OCI-LY7 (cell line): ENCODE measurements around the gene SEC11A. TPM values are rescaled to one million over a fixed set of nuclear protein-coding genes. Genes with fewer than 3 reads are reported as not detected.

Source experiments
- BruUV-seq: library from RNA; stranded (reverse); fragments of 400-500 nt; replicated peaks from 2 replicates; lab custom pipeline; 2021; lab: Mats Ljungman, UMichigan
- CTCF ChIA-PET: fragments of 300-600 bp; sonication (Branson Sonifier 250); formaldehyde crosslinking; loops from one replicate; lab custom pipeline; 2022; ENCODE audit warnings: antibody characterized with exemption; ENCODE audit not compliant: unreplicated experiment; lab: Charles Lee
- POLR2A ChIA-PET: fragments of 300-600 bp; sonication (Branson Sonifier 250); formaldehyde crosslinking; loops from one replicate; lab custom pipeline; 2022; ENCODE audit warnings: antibody characterized with exemption; lab: Charles Lee
- DNase-seq: peaks from one replicate; pipeline ENCODE4 v3.0.0-alpha.2; 2015; ENCODE audit warnings: low spot score
- H2AFZ ChIP-seq: fragments of 200-600 bp; sonication (generic), shearing (Covaris generic); 2 replicates; pipeline ENCODE4 v1.6.1; 2014; ENCODE audit warnings: mild to moderate bottlenecking, antibody characterized with exemption, low read length, moderate library complexity
- H3K27ac ChIP-seq: fragments of 200-600 bp; sonication (generic); 2 replicates; pipeline ENCODE4 v1.5.1; 2014; ENCODE audit warnings: mixed run types, low read depth, mild to moderate bottlenecking, moderate library complexity, low read length, inconsistent platforms; ENCODE audit not compliant: poor library complexity, severe bottlenecking
- H3K36me3 ChIP-seq: fragments of 200-600 bp; sonication (generic); 2 replicates; pipeline ENCODE4 v1.6.1; 2014; ENCODE audit warnings: mild to moderate bottlenecking, antibody characterized with exemption, low read length, moderate library complexity, mixed read lengths; ENCODE audit not compliant: insufficient read depth
- H3K4me1 ChIP-seq: fragments of 200-600 bp; sonication (generic); 2 replicates; pipeline ENCODE4 v1.5.1; 2014; ENCODE audit warnings: mild to moderate bottlenecking, low read length; ENCODE audit not compliant: insufficient read depth, poor library complexity, severe bottlenecking
- H3K4me2 ChIP-seq: fragments of 200-600 bp; sonication (generic); 2 replicates; pipeline ENCODE4 v1.6.1; 2014; ENCODE audit warnings: mild to moderate bottlenecking, low read length
- H3K4me3 ChIP-seq: fragments of 200-600 bp; sonication (generic); 2 replicates; pipeline ENCODE4 v1.5.1; 2014; ENCODE audit warnings: mild to moderate bottlenecking, low read depth, low read length; ENCODE audit not compliant: poor library complexity, severe bottlenecking
- H3K79me2 ChIP-seq: fragments of 200-600 bp; sonication (generic); 2 replicates; pipeline ENCODE4 v1.6.1; 2016; ENCODE audit warnings: low read depth, mild to moderate bottlenecking, low read length, moderate library complexity, mixed read lengths; ENCODE audit not compliant: insufficient read depth
- H3K9me2 ChIP-seq: fragments of 200-600 bp; sonication (generic); 2 replicates; pipeline ENCODE4 v1.6.1; 2016; ENCODE audit warnings: mild to moderate bottlenecking, low read length, mixed read lengths; ENCODE audit not compliant: insufficient read depth
- H3K9me3 ChIP-seq: fragments of 200-600 bp; sonication (generic); 2 replicates; pipeline ENCODE4 v1.6.1; 2014; ENCODE audit warnings: mild to moderate bottlenecking, mixed run types, low read length, mixed read lengths
- H4K20me1 ChIP-seq: fragments of 200-600 bp; sonication (generic); 2 replicates; pipeline ENCODE4 v1.6.1; 2014; ENCODE audit warnings: mild to moderate bottlenecking, antibody characterized with exemption, low read length, moderate library complexity, mixed read lengths; ENCODE audit not compliant: insufficient read depth
- CTCF ChIP-seq: fragments of 200-600 bp; sonication (generic); conservative IDR thresholded peaks from 2 replicates; pipeline ENCODE4 v1.5.1; 2014; ENCODE audit warnings: mild to moderate bottlenecking, antibody characterized with exemption, low read length, moderate library complexity, mixed read lengths
- EZH2phosphoT487 ChIP-seq: fragments of 200-600 bp; sonication (generic); IDR thresholded peaks from 2 replicates; pipeline ENCODE4 v1.6.1; 2018; ENCODE audit warnings: low read depth, borderline replicate concordance, mild to moderate bottlenecking, mixed run types, antibody characterized with exemption, low read length, moderate library complexity, mixed read lengths
- intact Hi-C: fragments of 100-400 bp; cut with micrococcal nuclease; formaldehyde crosslinking; loops from one replicate; pipeline ENCODE4 v1.10.0; 2022; ENCODE audit not compliant: unreplicated experiment
- total RNA-seq, 2 experiments: library from RNA; depleted of rRNA in 1 of 2; stranded (reverse); fragments of >200 nt in 1 of 2; shearing (Covaris generic) in 1 of 2; gene quantifications; 2 replicates each; pipeline ENCODE4 v1.2.3, GENCODE V29; 2014 to 2022

The SEC11A gene
- total RNA-seq, 2 experiments from 2014 or later, result 41.4 to 93.6 TPM

- H3K27ac ChIP-seq, result no peak overlapping the region
- no peak for DNase-seq
- H4K20me1 ChIP-seq, result no peaks in the 10 kb centered on the region
- H3K36me3 ChIP-seq, result peaks cover 9% of the 10 kb centered on the region
- H3K9me3 ChIP-seq, result no peaks in the 10 kb centered on the region
- no peak overlapping the region for H2AFZ ChIP-seq
- peaks cover 16% of the 10 kb centered on the region; the same call in 1 of the 2 replicates for H3K79me2 ChIP-seq
- TF ChIP-seq EZH2phosphoT487, result no peak
- no peak for TF ChIP-seq CTCF
- H3K4me3 ChIP-seq, result no peak overlapping the region
- ChIA-PET CTCF (no interaction called here), POLR2A (interaction anchor here (0.7 to 1.9 kb wide), 3 partner anchors 58 to 208 kb away, joined by 3 to 4 read pairs (median 3); no protein-coding TSS in a partner anchor)
- intact Hi-C loops, result no loop called here
- peak overlapping the region; percentile 83; the same call in 1 of the 2 replicates for H3K4me2 ChIP-seq
- peaks cover 50% of the 10 kb centered on the region for H3K4me1 ChIP-seq
- BruUV-seq, result no TSS peak
- no peaks in the 10 kb centered on the region for H3K9me2 ChIP-seq
Measured at GRCh38 chr15:84656972-84657371, 59.0 kb downstream of the SEC11A start.

GRCh38 chr15:84654689-84655453 lies 61.1 kb downstream of the SEC11A start:
- H2AFZ ChIP-seq, result peak overlapping the region; percentile 79
- POLR2A ChIA-PET, result interaction anchor here (0.5 to 2.5 kb wide), 4 partner anchors 23 to 100 kb away, joined by 3 to 14 read pairs (median 4); no protein-coding TSS in a partner anchor
- H3K4me1 ChIP-seq, result peaks cover 42% of the 10 kb centered on the region

More at GRCh38 chr15:84654689-84655453, 61.1 kb downstream of the SEC11A start:
- Histone ChIP-seq H3K4me3 (peak overlapping the region; percentile 80), H3K9me3 (no peaks in the 10 kb centered on the region), H3K79me2 (peaks cover 16% of the 10 kb centered on the region; the same call in 1 of the 2 replicates), H3K27ac (peak overlapping the region; percentile 55), H3K4me2 (peak overlapping the region; percentile 91), H3K36me3 (peaks cover 27% of the 10 kb centered on the region), H4K20me1 (no peaks in the 10 kb centered on the region), H3K9me2 (no peaks in the 10 kb centered on the region)
- CTCF ChIA-PET, result interaction anchor here (1.0 to 1.9 kb wide), 2 partner anchors 56 to 224 kb away, joined by 3 to 5 read pairs; no protein-coding TSS in a partner anchor
- BruUV-seq, result no TSS peak
- TF ChIP-seq EZH2phosphoT487 (no peak), CTCF (peak; percentile 88)
- intact Hi-C loops, result loop anchor here (1.0 to 2.0 kb wide), 6 partner anchors 56 to 325 kb away; partner anchors contain the start of genes SEC11A and ZNF592
- DNase-seq, result peak; percentile 90
